ENCODE data around the gene P2RY11.
A peak's percentile ranks its signal among the peaks of the same experiment; 100 is the strongest.

P2RY11 gene

GRCh38 chr19:10113964-10114650 is 2.6 kb downstream of the P2RY11 start:
- DNase-seq = peak; percentile 41 to 44

- peak; percentile 40 to 50 for DNase-seq
Measured at GRCh38 chr19:10114651-10115391, 3.3 kb downstream of the P2RY11 start.

- DNase-seq = peak; percentile 25 to 39
Measured at GRCh38 chr19:10115392-10116084, 4.0 kb downstream of the P2RY11 start.

- DNase-seq = no peak
Measured at GRCh38 chr19:10116085-10116865, 4.8 kb downstream of the P2RY11 start.

- DNase-seq = no peak
Measured at GRCh38 chr19:10116866-10117616, 5.5 kb downstream of the P2RY11 start.

GRCh38 chr19:10118960-10119359 is 7.5 kb downstream of the P2RY11 start:
- no peak for DNase-seq

GRCh38 chr19:10120538-10121189 is 9.2 kb downstream of the P2RY11 start:
- no peak for DNase-seq

GRCh38 chr19:10122045-10122444 is 10.6 kb downstream of the P2RY11 start:
- DNase-seq = no peak

- DNase-seq = no peak
Measured at GRCh38 chr19:10124429-10124828, 12.9 kb downstream of the P2RY11 start.

GRCh38 chr19:10126213-10126639 is 14.7 kb downstream of the P2RY11 start:
- DNase-seq = no peak

GRCh38 chr19:10132905-10133304 is 21.4 kb downstream of the P2RY11 start:
- DNase-seq = no peak

GRCh38 chr19:10133596-10133995 is 22.1 kb downstream of the P2RY11 start:
- DNase-seq = no peak

GRCh38 chr19:10134040-10134439 is 22.5 kb downstream of the P2RY11 start:
- no peak for DNase-seq

- DNase-seq = no peak
Measured at GRCh38 chr19:10135551-10136334, 24.2 kb downstream of the P2RY11 start.

- DNase-seq = no peak
Measured at GRCh38 chr19:10136936-10137335, 25.4 kb downstream of the P2RY11 start.

GRCh38 chr19:10137751-10138682 is 26.5 kb downstream of the P2RY11 start:
- no peak for DNase-seq

- no peak for DNase-seq
Measured at GRCh38 chr19:10138879-10139795, 27.6 kb downstream of the P2RY11 start.

GRCh38 chr19:10139952-10140351 is 28.5 kb downstream of the P2RY11 start:
- no peak for DNase-seq

GRCh38 chr19:10141479-10141878 is 30.0 kb downstream of the P2RY11 start:
- no peak for DNase-seq
